HEK293 (cell line): ENCODE measurements around the gene SYNPO.

Source experiments
- CTCF ChIA-PET: fragments of 350-600 bp; formaldehyde crosslinking; extraction: SDS; loops from one replicate; lab custom pipeline; 2021; ENCODE audit warnings: antibody characterized with exemption; lab: Yijun Ruan, JAX
- POLR2A ChIA-PET: fragments of 300-600 bp; formaldehyde crosslinking; extraction: SDS; loops from one replicate; lab custom pipeline; 2020; ENCODE audit warnings: antibody characterized with exemption, inconsistent platforms; lab: Yijun Ruan, JAX
- H3K27ac ChIP-seq: fragments of 200-500 bp; sonication (Bioruptor generic); 2 replicates; pipeline ENCODE4 v1.5.1; 2014; ENCODE audit warnings: low read depth, low read length, control low read depth, inconsistent platforms; ENCODE audit errors: extremely low read depth
- H3K36me3 ChIP-seq, 2 experiments: fragments of 200-500 bp in 1 of 2; sonication (Bioruptor generic) in 1 of 2; 1 replicate in 1 of 2; 2 replicates in 1 of 2; pipeline ENCODE4 v1.5.1; 2014 to 2017; ENCODE audit warnings: inconsistent platforms in 2 of 2, low read length in 2 of 2; ENCODE audit not compliant: control insufficient read depth in 2 of 2, insufficient read depth in 1 of 2
- H3K4me1 ChIP-seq: fragments of 200-500 bp; sonication (Bioruptor generic); 2 replicates; pipeline ENCODE4 v1.5.1; 2014; ENCODE audit warnings: mild to moderate bottlenecking, low read length, inconsistent platforms; ENCODE audit not compliant: control insufficient read depth, insufficient read depth
- H3K4me3 ChIP-seq: 2 replicates; pipeline ENCODE4 v1.5.1; 2011; ENCODE audit warnings: low read depth, mild to moderate bottlenecking, control low read depth, low read length, moderate library complexity
- H3K9me3 ChIP-seq: fragments of 200-500 bp; sonication (Bioruptor generic); 2 replicates; pipeline ENCODE4 v1.5.1; 2014; ENCODE audit warnings: low read depth, low read length, inconsistent platforms; ENCODE audit not compliant: control insufficient read depth, insufficient read depth
- EGR2 ChIP-seq: fragments of 450-650 bp; formaldehyde crosslinking; IDR thresholded peaks from 2 replicates; pipeline ENCODE4 v1.5.1; 2016; ENCODE audit warnings: low read depth, missing biosample characterization, missing genetic modification characterization
- SP7 ChIP-seq: fragments of 450-650 bp; formaldehyde crosslinking; IDR thresholded peaks from 2 replicates; pipeline ENCODE4 v1.5.1; 2016; ENCODE audit warnings: missing biosample characterization, missing genetic modification characterization
- ZBTB10 ChIP-seq: fragments of 450-650 bp; formaldehyde crosslinking; IDR thresholded peaks from 2 replicates; pipeline ENCODE4 v1.5.1; 2016; ENCODE audit warnings: missing biosample characterization, missing genetic modification characterization
- ZNF112 ChIP-seq: fragments of 450-650 bp; formaldehyde crosslinking; IDR thresholded peaks from 2 replicates; pipeline ENCODE4 v1.5.0; 2017; ENCODE audit warnings: missing biosample characterization, missing genetic modification characterization
- ZNF175 ChIP-seq: fragments of 450-650 bp; formaldehyde crosslinking; IDR thresholded peaks from 2 replicates; pipeline ENCODE4 v1.5.1; 2016; ENCODE audit warnings: missing biosample characterization, missing genetic modification characterization
- ZNF239 ChIP-seq: fragments of 450-650 bp; formaldehyde crosslinking; IDR thresholded peaks from 2 replicates; pipeline ENCODE4 v1.5.1; 2016; ENCODE audit warnings: missing biosample characterization, missing genetic modification characterization
- ZNF280D ChIP-seq: fragments of 450-650 bp; formaldehyde crosslinking; IDR thresholded peaks from 2 replicates; pipeline ENCODE4 v1.5.1; 2016; ENCODE audit warnings: missing biosample characterization, missing genetic modification characterization
- ZNF324 ChIP-seq: fragments of 450-650 bp; formaldehyde crosslinking; IDR thresholded peaks from 2 replicates; pipeline ENCODE4 v1.5.1; 2016; ENCODE audit warnings: missing biosample characterization, missing genetic modification characterization
- ZNF391 ChIP-seq: fragments of 450-650 bp; formaldehyde crosslinking; IDR thresholded peaks from 2 replicates; pipeline ENCODE4 v1.5.1; 2016; ENCODE audit warnings: low read depth, missing biosample characterization, missing genetic modification characterization, borderline replicate concordance
- ZNF426 ChIP-seq: fragments of 450-650 bp; formaldehyde crosslinking; IDR thresholded peaks from 2 replicates; pipeline ENCODE4 v1.5.1; 2017; ENCODE audit warnings: missing biosample characterization, missing genetic modification characterization, mild to moderate bottlenecking, inconsistent platforms, moderate library complexity
- ZNF544 ChIP-seq: fragments of 450-650 bp; formaldehyde crosslinking; IDR thresholded peaks from 2 replicates; pipeline ENCODE4 v1.5.0; 2017; ENCODE audit warnings: missing biosample characterization, missing genetic modification characterization
- ZNF621 ChIP-seq: fragments of 450-650 bp; formaldehyde crosslinking; IDR thresholded peaks from 2 replicates; pipeline ENCODE4 v1.5.1; 2017; ENCODE audit warnings: missing biosample characterization, missing genetic modification characterization
- ZNF629 ChIP-seq: fragments of 450-650 bp; formaldehyde crosslinking; IDR thresholded peaks from 2 replicates; pipeline ENCODE4 v1.5.1; 2017; ENCODE audit warnings: missing biosample characterization, missing genetic modification characterization
- ZNF654 ChIP-seq: fragments of 450-650 bp; formaldehyde crosslinking; IDR thresholded peaks from 2 replicates; pipeline ENCODE4 v1.5.1; 2016; ENCODE audit warnings: low read depth, missing biosample characterization, missing genetic modification characterization
- ZNF658 ChIP-seq: fragments of 450-650 bp; formaldehyde crosslinking; IDR thresholded peaks from 2 replicates; pipeline ENCODE4; 2016; ENCODE audit warnings: missing biosample characterization, missing genetic modification characterization
- TF ChIP-seq, protein P1 (sequence below): fragments of 450-650 bp; formaldehyde crosslinking; IDR thresholded peaks from 2 replicates; pipeline ENCODE4 v1.5.1; 2016; ENCODE audit warnings: missing biosample characterization, missing genetic modification characterization, borderline replicate concordance
- TF ChIP-seq, protein P2 (sequence below): fragments of 450-650 bp; formaldehyde crosslinking; IDR thresholded peaks from 2 replicates; pipeline ENCODE4 v1.5.1; 2016; ENCODE audit warnings: missing biosample characterization, missing genetic modification characterization
- TF ChIP-seq, protein P3 (sequence below): fragments of 450-650 bp; formaldehyde crosslinking; IDR thresholded peaks from 2 replicates; pipeline ENCODE4 v1.5.1; 2016; ENCODE audit warnings: missing biosample characterization, missing genetic modification characterization
- TF ChIP-seq, protein P4 (sequence below): fragments of 450-650 bp; formaldehyde crosslinking; conservative IDR thresholded peaks from 2 replicates; pipeline ENCODE4 v1.5.1; 2016; ENCODE audit warnings: low read depth, missing biosample characterization, missing genetic modification characterization

Gene SYNPO

GRCh38 chr5:150662731-150663516 is 22.5 kb downstream of the SYNPO start:
- no peaks in the 10 kb centered on the region for H3K4me1 ChIP-seq
- no peaks in the 10 kb centered on the region for H3K36me3 ChIP-seq
- ChIA-PET CTCF (interaction anchor here (0.8 to 1.2 kb wide), 3 partner anchors 10 to 118 kb away, joined by 3 to 4 read pairs (median 3); no protein-coding TSS in a partner anchor), POLR2A (interaction anchor here (0.7 kb wide), 1 partner anchor 107 kb away, joined by 4 read pairs; no protein-coding TSS in a partner anchor)
- no peaks in the 10 kb centered on the region for H3K9me3 ChIP-seq
- no peak overlapping the region for H3K4me3 ChIP-seq
- H3K27ac ChIP-seq: no peak overlapping the region
- TF ChIP-seq ZNF654 (tag by site-specific recombination) (no peak), ZNF239 (tag by site-specific recombination) (no peak), ZNF391 (tag by site-specific recombination) (no peak), EGR2 (no peak), ZNF426 (no peak), SP7 (no peak), ZNF544 (no peak), ZBTB10 (no peak), ZNF658 (tag by site-specific recombination) (no peak), ZNF629 (tag by site-specific recombination) (no peak), ZNF175 (tag by site-specific recombination) (no peak), ZNF280D (tag by site-specific recombination) (no peak), ZNF621 (tag by site-specific recombination) (no peak), ZNF324 (tag by site-specific recombination) (no peak), ZNF112 (tag by site-specific recombination) (no peak)
- TF ChIP-seq, protein P1, sequence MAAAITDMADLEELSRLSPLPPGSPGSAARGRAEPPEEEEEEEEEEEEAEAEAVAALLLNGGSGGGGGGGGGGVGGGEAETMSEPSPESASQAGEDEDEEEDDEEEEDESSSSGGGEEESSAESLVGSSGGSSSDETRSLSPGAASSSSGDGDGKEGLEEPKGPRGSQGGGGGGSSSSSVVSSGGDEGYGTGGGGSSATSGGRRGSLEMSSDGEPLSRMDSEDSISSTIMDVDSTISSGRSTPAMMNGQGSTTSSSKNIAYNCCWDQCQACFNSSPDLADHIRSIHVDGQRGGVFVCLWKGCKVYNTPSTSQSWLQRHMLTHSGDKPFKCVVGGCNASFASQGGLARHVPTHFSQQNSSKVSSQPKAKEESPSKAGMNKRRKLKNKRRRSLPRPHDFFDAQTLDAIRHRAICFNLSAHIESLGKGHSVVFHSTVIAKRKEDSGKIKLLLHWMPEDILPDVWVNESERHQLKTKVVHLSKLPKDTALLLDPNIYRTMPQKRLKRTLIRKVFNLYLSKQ (tag by site-specific recombination): no peak
- TF ChIP-seq, protein P2, sequence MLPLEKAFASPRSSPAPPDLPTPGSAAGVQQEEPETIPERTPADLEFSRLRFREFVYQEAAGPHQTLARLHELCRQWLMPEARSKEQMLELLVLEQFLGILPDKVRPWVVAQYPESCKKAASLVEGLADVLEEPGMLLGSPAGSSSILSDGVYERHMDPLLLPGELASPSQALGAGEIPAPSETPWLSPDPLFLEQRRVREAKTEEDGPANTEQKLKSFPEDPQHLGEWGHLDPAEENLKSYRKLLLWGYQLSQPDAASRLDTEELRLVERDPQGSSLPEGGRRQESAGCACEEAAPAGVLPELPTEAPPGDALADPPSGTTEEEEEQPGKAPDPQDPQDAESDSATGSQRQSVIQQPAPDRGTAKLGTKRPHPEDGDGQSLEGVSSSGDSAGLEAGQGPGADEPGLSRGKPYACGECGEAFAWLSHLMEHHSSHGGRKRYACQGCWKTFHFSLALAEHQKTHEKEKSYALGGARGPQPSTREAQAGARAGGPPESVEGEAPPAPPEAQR: no peak
- TF ChIP-seq, protein P3, sequence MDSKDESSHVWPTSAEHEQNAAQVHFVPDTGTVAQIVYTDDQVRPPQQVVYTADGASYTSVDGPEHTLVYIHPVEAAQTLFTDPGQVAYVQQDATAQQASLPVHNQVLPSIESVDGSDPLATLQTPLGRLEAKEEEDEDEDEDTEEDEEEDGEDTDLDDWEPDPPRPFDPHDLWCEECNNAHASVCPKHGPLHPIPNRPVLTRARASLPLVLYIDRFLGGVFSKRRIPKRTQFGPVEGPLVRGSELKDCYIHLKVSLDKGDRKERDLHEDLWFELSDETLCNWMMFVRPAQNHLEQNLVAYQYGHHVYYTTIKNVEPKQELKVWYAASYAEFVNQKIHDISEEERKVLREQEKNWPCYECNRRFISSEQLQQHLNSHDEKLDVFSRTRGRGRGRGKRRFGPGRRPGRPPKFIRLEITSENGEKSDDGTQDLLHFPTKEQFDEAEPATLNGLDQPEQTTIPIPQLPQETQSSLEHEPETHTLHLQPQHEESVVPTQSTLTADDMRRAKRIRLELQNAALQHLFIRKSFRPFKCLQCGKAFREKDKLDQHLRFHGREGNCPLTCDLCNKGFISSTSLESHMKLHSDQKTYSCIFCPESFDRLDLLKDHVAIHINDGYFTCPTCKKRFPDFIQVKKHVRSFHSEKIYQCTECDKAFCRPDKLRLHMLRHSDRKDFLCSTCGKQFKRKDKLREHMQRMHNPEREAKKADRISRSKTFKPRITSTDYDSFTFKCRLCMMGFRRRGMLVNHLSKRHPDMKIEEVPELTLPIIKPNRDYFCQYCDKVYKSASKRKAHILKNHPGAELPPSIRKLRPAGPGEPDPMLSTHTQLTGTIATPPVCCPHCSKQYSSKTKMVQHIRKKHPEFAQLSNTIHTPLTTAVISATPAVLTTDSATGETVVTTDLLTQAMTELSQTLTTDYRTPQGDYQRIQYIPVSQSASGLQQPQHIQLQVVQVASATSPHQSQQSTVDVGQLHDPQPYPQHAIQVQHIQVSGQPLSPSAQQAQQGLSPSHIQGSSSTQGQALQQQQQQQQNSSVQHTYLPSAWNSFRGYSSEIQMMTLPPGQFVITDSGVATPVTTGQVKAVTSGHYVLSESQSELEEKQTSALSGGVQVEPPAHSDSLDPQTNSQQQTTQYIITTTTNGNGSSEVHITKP (tag by site-specific recombination): no peak
- TF ChIP-seq, protein P4, sequence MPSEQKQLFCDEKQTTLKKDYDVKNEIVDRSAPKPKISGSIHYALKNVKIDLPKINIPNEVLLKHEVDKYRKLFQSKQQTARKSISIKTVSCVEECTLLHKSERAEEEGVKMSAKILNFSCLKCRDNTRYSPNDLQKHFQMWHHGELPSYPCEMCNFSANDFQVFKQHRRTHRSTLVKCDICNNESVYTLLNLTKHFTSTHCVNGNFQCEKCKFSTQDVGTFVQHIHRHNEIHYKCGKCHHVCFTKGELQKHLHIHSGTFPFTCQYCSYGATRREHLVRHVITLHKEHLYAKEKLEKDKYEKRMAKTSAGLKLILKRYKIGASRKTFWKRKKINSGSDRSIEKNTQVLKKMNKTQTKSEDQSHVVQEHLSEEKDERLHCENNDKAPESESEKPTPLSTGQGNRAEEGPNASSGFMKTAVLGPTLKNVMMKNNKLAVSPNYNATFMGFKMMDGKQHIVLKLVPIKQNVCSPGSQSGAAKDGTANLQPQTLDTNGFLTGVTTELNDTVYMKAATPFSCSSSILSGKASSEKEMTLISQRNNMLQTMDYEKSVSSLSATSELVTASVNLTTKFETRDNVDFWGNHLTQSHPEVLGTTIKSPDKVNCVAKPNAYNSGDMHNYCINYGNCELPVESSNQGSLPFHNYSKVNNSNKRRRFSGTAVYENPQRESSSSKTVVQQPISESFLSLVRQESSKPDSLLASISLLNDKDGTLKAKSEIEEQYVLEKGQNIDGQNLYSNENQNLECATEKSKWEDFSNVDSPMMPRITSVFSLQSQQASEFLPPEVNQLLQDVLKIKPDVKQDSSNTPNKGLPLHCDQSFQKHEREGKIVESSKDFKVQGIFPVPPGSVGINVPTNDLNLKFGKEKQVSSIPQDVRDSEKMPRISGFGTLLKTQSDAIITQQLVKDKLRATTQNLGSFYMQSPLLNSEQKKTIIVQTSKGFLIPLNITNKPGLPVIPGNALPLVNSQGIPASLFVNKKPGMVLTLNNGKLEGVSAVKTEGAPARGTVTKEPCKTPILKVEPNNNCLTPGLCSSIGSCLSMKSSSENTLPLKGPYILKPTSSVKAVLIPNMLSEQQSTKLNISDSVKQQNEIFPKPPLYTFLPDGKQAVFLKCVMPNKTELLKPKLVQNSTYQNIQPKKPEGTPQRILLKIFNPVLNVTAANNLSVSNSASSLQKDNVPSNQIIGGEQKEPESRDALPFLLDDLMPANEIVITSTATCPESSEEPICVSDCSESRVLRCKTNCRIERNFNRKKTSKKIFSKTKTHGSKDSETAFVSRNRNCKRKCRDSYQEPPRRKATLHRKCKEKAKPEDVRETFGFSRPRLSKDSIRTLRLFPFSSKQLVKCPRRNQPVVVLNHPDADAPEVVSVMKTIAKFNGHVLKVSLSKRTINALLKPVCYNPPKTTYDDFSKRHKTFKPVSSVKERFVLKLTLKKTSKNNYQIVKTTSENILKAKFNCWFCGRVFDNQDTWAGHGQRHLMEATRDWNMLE (tag by site-specific recombination): no peak
